Measurements from ENCODE around the gene USP30. TPM values are rescaled to one million over a fixed set of nuclear protein-coding genes. Genes with fewer than 3 reads are reported as not detected.

Gene USP30
- total and polyA plus RNA-seq, 9 of the 15 experiments (the other 6 are each of a cell fraction or from before 2014, with no cell fraction given) = 1.4 to 15.2 (median 7.0) TPM

DNA sequence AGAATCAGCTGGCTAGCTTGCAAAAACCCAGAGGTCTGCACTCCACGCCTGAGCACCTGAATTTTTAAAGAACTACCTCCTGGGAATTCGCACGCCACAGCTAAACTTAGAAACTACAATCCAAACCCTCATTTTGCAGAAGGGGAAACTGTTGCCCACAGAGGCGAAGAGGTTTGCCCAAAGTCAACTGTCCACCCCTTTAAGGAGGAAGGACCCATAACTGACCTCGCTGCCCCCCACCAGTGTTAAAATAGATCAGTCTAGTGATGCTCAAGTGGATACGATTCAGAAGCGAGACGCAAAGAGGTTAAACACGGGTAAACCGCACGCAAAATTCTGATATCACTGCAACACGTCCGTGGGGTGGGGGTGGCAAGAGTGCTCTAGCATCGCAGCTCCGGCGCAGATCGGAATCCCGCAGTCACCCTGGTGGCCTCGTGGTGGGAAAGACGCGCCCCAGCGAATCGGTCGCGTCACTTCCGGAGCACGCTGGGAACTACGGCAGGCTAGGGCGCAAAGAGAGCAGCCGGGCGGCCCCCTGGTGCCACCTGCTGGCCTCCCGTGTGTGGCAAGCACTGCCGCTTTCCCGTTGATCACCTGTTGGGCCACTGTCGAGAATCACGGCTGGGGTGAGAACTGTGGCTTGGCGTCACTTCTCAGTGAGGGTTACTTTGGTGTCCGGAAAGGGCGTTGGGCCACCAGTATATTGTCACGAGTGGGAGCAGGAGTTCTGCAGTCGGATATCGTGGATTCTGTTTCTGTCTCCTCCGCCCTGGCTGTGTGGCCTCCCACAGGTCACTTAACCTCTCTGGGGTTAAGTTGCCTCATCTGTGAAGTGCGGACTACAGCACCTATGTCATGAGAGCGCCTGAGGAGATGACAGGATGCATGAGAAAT, 40.9 kb downstream of the USP30 start, which contains the start of gene ALKBH2 (continued):
- TF ChIP-seq, protein P1, sequence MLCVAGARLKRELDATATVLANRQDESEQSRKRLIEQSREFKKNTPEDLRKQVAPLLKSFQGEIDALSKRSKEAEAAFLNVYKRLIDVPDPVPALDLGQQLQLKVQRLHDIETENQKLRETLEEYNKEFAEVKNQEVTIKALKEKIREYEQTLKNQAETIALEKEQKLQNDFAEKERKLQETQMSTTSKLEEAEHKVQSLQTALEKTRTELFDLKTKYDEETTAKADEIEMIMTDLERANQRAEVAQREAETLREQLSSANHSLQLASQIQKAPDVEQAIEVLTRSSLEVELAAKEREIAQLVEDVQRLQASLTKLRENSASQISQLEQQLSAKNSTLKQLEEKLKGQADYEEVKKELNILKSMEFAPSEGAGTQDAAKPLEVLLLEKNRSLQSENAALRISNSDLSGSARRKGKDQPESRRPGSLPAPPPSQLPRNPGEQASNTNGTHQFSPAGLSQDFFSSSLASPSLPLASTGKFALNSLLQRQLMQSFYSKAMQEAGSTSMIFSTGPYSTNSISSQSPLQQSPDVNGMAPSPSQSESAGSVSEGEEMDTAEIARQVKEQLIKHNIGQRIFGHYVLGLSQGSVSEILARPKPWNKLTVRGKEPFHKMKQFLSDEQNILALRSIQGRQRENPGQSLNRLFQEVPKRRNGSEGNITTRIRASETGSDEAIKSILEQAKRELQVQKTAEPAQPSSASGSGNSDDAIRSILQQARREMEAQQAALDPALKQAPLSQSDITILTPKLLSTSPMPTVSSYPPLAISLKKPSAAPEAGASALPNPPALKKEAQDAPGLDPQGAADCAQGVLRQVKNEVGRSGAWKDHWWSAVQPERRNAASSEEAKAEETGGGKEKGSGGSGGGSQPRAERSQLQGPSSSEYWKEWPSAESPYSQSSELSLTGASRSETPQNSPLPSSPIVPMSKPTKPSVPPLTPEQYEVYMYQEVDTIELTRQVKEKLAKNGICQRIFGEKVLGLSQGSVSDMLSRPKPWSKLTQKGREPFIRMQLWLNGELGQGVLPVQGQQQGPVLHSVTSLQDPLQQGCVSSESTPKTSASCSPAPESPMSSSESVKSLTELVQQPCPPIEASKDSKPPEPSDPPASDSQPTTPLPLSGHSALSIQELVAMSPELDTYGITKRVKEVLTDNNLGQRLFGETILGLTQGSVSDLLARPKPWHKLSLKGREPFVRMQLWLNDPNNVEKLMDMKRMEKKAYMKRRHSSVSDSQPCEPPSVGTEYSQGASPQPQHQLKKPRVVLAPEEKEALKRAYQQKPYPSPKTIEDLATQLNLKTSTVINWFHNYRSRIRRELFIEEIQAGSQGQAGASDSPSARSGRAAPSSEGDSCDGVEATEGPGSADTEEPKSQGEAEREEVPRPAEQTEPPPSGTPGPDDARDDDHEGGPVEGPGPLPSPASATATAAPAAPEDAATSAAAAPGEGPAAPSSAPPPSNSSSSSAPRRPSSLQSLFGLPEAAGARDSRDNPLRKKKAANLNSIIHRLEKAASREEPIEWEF (CRISPR knock-in tag; IDR thresholded peaks at IDR 0.05) = 0 out of 2 replicates have a peak, but pooled peaks have one; percentile 31
- peak; percentile 89 for TF ChIP-seq POLR2AphosphoS5 (IDR thresholded peaks at IDR 0.05; ENCODE audit: control insufficient read depth, insufficient read depth, low read depth, low read length)
- TF ChIP-seq NCOR1 (IDR thresholded peaks at IDR 0.05) = peak; percentile 42
- TF ChIP-seq HEY1 (CRISPR knock-in tag; IDR thresholded peaks at IDR 0.05; ENCODE audit: borderline replicate concordance) = no peak
- peak; percentile 99 for TF ChIP-seq BCOR (IDR thresholded peaks at IDR 0.05)
- no peak for TF ChIP-seq ZBTB34 (CRISPR knock-in tag; IDR thresholded peaks at IDR 0.05)
- TF ChIP-seq RCOR1 (IDR thresholded peaks at IDR 0.05; ENCODE audit: borderline replicate concordance in 1 of 2, low read depth in 2 of 2, low read length in 2 of 2) = peak in 1 of 2 experiments; percentile 59; a peak in 2 of 4 replicates
- TF ChIP-seq ZNF75A (CRISPR knock-in tag; IDR thresholded peaks at IDR 0.05) = no peak
- TF ChIP-seq SPI1 (IDR thresholded peaks at IDR 0.05; ENCODE audit: borderline replicate concordance, low read depth, low read length) = no peak
- no peak for TF ChIP-seq ZNF217 (CRISPR knock-in tag; IDR thresholded peaks at IDR 0.05)
- TF ChIP-seq STAT6 (CRISPR knock-in tag; IDR thresholded peaks at IDR 0.05) = peak; percentile 96; the same call in 1 of the 2 replicates

Measured in K562 (cell line).